ENCODE data around the gene UNC45B. TPM values are rescaled to one million over a fixed set of nuclear protein-coding genes. Genes with fewer than 3 reads are reported as not detected.

The UNC45B gene
- total and polyA plus RNA-seq, 11 donors = 49.1 to 305 (median 204) TPM

DNA sequence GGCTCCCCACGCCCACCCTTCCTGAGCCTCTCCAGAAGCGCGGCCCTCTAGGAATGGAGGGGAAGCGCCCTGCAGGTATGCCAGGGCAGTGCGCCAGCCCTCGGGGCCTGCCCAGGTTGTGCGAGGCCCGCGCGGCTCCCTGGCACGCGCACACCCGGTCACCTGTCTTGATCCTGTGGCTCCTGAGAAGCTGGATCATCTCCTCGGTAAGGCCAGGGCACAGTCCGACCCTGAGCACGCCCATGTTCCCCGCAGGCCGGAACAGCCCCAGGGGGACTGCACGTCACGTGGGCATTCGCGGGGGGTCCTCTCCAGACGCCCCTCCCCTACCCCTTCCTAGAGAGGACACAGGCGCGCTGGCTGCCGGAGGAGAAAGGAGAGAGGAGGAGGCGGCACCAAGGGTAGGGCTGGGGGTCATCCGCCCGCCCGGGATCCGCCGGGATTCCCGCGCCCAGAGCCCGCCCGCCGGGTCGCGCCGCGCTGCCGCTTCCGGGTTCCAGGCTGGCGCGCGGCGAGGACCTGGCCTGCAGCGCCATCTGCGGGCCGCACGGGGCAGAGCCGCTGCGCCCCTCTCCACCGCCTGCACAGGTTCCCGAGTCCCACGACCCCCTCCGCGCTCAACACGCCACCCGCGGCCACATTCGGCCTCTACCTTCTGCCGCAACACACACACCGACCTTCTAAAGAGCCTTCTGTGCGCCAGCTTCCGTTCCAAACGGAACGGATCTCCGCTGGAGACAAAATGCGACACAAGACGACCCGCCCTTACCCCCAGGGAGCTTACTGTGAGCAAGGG lies 28.0 kb upstream of the UNC45B start, which contains the start of gene RAD51D:
RAD51D (minus strand) TSS at position 491 of the 796 bp plus-strand sequence; CDS start at position 244, 247 bp downstream.
- peaks cover 0 to 20% (median 10%) of the 10 kb centered on the region in 12 donors for H3K4me1 ChIP-seq
- peak within 1 kb of the TSS in 11 of 12 donors; percentile 8 to 86 (median 75) for H3K27ac ChIP-seq
- H3K27me3 ChIP-seq = no peaks in the 10 kb centered on the region
- ATAC-seq (peak; percentile 62 to 98 (median 95)), DNase-seq (peak; percentile 67 to 88 (median 73))
- H3K9me3 ChIP-seq = no peaks in the 10 kb centered on the region
- WGBS, 4 donors = 1 to 2% (median 1%) methylated on average over 47 to 72 of the region's 72 CpGs
- intact Hi-C loops (cut with DNase I) = loop anchor here (1.0 to 10.0 kb wide), 18 partner anchors 31 to 702 kb away; no protein-coding TSS in a partner anchor
- H3K4me3 ChIP-seq = peak within 1 kb of the TSS; percentile 51 to 99 (median 90)
- H3K36me3 ChIP-seq = no peaks in the 10 kb centered on the region
- TF ChIP-seq, protein P1, sequence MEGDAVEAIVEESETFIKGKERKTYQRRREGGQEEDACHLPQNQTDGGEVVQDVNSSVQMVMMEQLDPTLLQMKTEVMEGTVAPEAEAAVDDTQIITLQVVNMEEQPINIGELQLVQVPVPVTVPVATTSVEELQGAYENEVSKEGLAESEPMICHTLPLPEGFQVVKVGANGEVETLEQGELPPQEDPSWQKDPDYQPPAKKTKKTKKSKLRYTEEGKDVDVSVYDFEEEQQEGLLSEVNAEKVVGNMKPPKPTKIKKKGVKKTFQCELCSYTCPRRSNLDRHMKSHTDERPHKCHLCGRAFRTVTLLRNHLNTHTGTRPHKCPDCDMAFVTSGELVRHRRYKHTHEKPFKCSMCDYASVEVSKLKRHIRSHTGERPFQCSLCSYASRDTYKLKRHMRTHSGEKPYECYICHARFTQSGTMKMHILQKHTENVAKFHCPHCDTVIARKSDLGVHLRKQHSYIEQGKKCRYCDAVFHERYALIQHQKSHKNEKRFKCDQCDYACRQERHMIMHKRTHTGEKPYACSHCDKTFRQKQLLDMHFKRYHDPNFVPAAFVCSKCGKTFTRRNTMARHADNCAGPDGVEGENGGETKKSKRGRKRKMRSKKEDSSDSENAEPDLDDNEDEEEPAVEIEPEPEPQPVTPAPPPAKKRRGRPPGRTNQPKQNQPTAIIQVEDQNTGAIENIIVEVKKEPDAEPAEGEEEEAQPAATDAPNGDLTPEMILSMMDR (IDR thresholded peaks at IDR 0.05) = peak; percentile 67 to 98 (median 94)
- peak in 1 of 2 donors; percentile 39 for TF ChIP-seq POLR2A (IDR thresholded peaks at IDR 0.05)

DNA sequence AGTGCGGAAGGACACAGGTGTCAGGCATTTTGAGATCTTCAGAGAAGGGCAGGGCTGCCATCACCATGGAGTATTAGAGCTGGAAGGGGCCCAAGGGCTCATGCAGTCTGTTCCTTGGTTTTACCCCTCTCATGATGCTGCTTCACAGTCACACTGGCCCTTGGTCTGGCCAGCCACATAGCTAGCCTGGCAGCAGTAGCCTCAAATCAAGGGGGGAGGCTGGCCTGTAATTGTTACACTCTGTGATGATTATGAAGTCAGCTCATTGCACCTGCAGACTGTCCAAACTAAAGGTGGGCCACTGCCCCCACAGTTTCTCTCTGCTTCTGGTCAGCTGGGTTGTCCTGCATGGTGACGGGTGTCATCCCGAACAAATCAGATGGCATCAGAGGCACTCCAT lies 26.3 kb upstream of the UNC45B start, which contains the start of gene FNDC8:
FNDC8 (plus strand) TSS at position 301 of the 400 bp plus-strand sequence; CDS start at position 380, 79 bp downstream.
- H3K36me3 ChIP-seq = no peaks in the 10 kb centered on the region
- no peak within 1 kb of the TSS for H3K4me3 ChIP-seq
- no peaks in the 10 kb centered on the region for H3K27me3 ChIP-seq
- intact Hi-C loops (cut with DNase I) = loop anchor here in 4 of 10 donors (2.0 to 10.0 kb wide), 6 partner anchors 124 to 701 kb away; no protein-coding TSS in a partner anchor
- WGBS, 4 donors = 90 to 97% (median 96%) methylated on average over 3 of the region's 3 CpGs
- TF ChIP-seq, protein P1 (IDR thresholded peaks at IDR 0.05) = no peak
- TF ChIP-seq POLR2A (IDR thresholded peaks at IDR 0.05) = no peak
- H3K9me3 ChIP-seq = no peaks in the 10 kb centered on the region
- DNase-seq (no peak), ATAC-seq (no peak)
- peaks cover 0 to 20% (median 10%) of the 10 kb centered on the region in 12 donors for H3K4me1 ChIP-seq
- H3K27ac ChIP-seq = no peak within 1 kb of the TSS

DNA sequence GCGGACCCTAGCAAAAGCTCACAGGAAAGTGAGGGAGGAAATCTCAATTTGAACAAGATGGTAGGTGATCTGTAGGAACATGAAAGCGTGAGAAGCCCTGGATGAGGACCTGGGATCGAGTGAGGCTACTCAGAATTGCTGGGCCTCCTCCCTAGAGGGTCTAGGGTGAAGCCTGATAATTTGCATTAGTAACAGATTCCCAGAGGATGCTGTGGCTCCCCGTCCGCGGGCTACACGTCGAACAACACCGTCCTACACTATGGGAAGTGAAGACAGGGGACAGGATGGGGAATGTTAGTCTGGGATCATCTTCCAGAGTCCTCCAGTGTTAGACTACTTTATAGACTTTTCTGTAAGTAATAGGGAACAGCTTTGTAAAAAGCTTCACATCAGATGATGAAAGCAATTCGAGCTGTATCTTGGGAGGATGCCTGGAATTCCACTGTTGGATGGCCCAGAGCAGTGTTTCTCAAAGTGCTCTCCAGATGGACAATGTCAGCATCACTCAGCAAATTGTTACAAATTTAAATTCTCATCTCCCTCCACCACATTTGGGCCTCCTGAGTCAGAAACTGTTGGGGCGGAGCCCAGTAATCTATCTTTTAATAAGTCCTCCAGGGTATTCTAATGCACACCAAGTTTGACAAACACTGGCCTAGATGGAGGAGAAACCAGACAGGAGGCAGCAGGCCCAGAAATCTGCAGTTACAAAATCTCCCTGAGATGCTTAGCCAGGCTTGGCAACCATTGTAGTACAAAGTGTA lies 19.7 kb upstream of the UNC45B start:
- no peaks in the 10 kb centered on the region for H3K9me3 ChIP-seq
- TF ChIP-seq POLR2A (IDR thresholded peaks at IDR 0.05) = no peak
- TF ChIP-seq, protein P1 (IDR thresholded peaks at IDR 0.05) = no peak
- H3K27ac ChIP-seq = peak overlapping the region in 1 of 12 donors; percentile 37
- intact Hi-C loops (cut with DNase I) = loop anchor here in 1 of 10 donors (10.0 kb wide), 1 partner anchor 703 kb away; no protein-coding TSS in a partner anchor
- no peak overlapping the region for H3K4me3 ChIP-seq
- peaks cover 0 to 12% (median 0%) of the 10 kb centered on the region in 12 donors for H3K4me1 ChIP-seq
- WGBS, 4 donors = 51 to 65% (median 56%) methylated on average over 11 of the region's 11 CpGs
- H3K36me3 ChIP-seq = peaks cover 0 to 25% (median 18%) of the 10 kb centered on the region in 9 donors
- DNase-seq (peak in 4 of 5 donors; percentile 29 to 70 (median 46)), ATAC-seq (peak; percentile 53 to 84 (median 80))
- H3K27me3 ChIP-seq = no peaks in the 10 kb centered on the region
